Right lobe of liver (tissue), 4 donors: Measurements from ENCODE around the gene KLHL30.

Experiments
- POLR2A ChIP-seq: fragments of 450-650 bp; IDR thresholded peaks from one replicate; pipeline ENCODE4 v1.6.1; 2017; ENCODE audit warnings: antibody characterized with exemption, mild to moderate bottlenecking
- TF ChIP-seq, protein P1 (sequence below), 4 donors: fragments of 200-600 bp in 3 of 4; fragments of 450-650 bp in 1 of 4; IDR thresholded peaks; one replicate each; pipeline versions ENCODE4 v1.5.1 to v1.8.0; 2016 to 2022; ENCODE audit warnings: antibody characterized with exemption in 4 of 4, mild to moderate bottlenecking in 2 of 4
- donor health status: DM: no; HTN: no; CAD: no.
- donor health status: DM: no; HTN: no; CAD: no.
- donor health status: DM: no; HTN: yes; CAD: no.

- TF ChIP-seq, protein P1, sequence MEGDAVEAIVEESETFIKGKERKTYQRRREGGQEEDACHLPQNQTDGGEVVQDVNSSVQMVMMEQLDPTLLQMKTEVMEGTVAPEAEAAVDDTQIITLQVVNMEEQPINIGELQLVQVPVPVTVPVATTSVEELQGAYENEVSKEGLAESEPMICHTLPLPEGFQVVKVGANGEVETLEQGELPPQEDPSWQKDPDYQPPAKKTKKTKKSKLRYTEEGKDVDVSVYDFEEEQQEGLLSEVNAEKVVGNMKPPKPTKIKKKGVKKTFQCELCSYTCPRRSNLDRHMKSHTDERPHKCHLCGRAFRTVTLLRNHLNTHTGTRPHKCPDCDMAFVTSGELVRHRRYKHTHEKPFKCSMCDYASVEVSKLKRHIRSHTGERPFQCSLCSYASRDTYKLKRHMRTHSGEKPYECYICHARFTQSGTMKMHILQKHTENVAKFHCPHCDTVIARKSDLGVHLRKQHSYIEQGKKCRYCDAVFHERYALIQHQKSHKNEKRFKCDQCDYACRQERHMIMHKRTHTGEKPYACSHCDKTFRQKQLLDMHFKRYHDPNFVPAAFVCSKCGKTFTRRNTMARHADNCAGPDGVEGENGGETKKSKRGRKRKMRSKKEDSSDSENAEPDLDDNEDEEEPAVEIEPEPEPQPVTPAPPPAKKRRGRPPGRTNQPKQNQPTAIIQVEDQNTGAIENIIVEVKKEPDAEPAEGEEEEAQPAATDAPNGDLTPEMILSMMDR (IDR thresholded peaks at IDR 0.05), result no peak
- no peak for TF ChIP-seq POLR2A
These were observed 11.5 kb downstream of the KLHL30 start for GRCh38 chr2:238149841-238150572.
